Activated T-helper 17 cell treated with anti-CD3 and anti-CD28 coated beads, Interleukin-2, amount 50 U/mL, for 72 hours (primary cell): ENCODE results near the gene MICU1. TPM values are rescaled to one million over a fixed set of nuclear protein-coding genes. Genes with fewer than 3 reads are reported as not detected.

Experiments used
- ATAC-seq: fragments of 150-1000 bp; cut with Tn5 transposase; replicated peaks from 2 replicates; pipeline ENCODE4 v1.10.0; 2021; ENCODE audit warnings: mild to moderate bottlenecking, moderate library complexity
- H3K27ac Mint-ChIP-seq: one replicate; pipeline ENCODE4 v1.8.0; 2022; ENCODE audit warnings: mixed read lengths
- H3K27me3 Mint-ChIP-seq: one replicate; pipeline ENCODE4 v1.8.0; 2022; ENCODE audit warnings: mixed read lengths
- H3K36me3 Mint-ChIP-seq: one replicate; pipeline ENCODE4 v1.8.0; 2022; ENCODE audit warnings: low read depth, mild to moderate bottlenecking, mixed read lengths
- H3K4me1 Mint-ChIP-seq: one replicate; pipeline ENCODE4 v1.8.0; 2022; ENCODE audit warnings: mixed read lengths
- H3K4me3 Mint-ChIP-seq: one replicate; pipeline ENCODE4 v1.8.0; 2022; ENCODE audit warnings: mild to moderate bottlenecking, mixed read lengths
- H3K9me3 Mint-ChIP-seq: one replicate; pipeline ENCODE4 v1.8.0; 2022; ENCODE audit warnings: mixed read lengths
- total RNA-seq, 2 donors: library from RNA; stranded (reverse); gene quantifications; one replicate each; pipeline ENCODE4 v1.2.3, GENCODE V29; 2022

Gene MICU1
- total RNA-seq, 2 donors from 2014 or later, result 31.4 to 36.6 TPM

GRCh38 chr10:72515455-72515854 lies 110.4 kb downstream of the MICU1 start:
- no peaks in the 10 kb centered on the region for H3K27me3 Mint-ChIP-seq
- H3K4me1 Mint-ChIP-seq, result no peaks in the 10 kb centered on the region
- H3K4me3 Mint-ChIP-seq, result no peak overlapping the region
- H3K36me3 Mint-ChIP-seq, result peaks cover 4% of the 10 kb centered on the region
- no peak overlapping the region for H3K27ac Mint-ChIP-seq
- H3K9me3 Mint-ChIP-seq, result peaks cover 3% of the 10 kb centered on the region
- no peak for ATAC-seq

GRCh38 chr10:72513910-72514309 lies 112.0 kb downstream of the MICU1 start:
- Mint-ChIP-seq H3K27ac (no peak overlapping the region), H3K27me3 (no peaks in the 10 kb centered on the region), H3K36me3 (peaks cover 4% of the 10 kb centered on the region), H3K9me3 (peaks cover 3% of the 10 kb centered on the region), H3K4me3 (no peak overlapping the region), H3K4me1 (no peaks in the 10 kb centered on the region)
- ATAC-seq, result no peak

- ATAC-seq, result no peak
- H3K4me1 Mint-ChIP-seq, result no peaks in the 10 kb centered on the region
- H3K27ac Mint-ChIP-seq, result no peak overlapping the region
- peaks cover 12% of the 10 kb centered on the region for H3K36me3 Mint-ChIP-seq
- peaks cover 3% of the 10 kb centered on the region for H3K9me3 Mint-ChIP-seq
- H3K4me3 Mint-ChIP-seq, result no peak overlapping the region
- H3K27me3 Mint-ChIP-seq, result no peaks in the 10 kb centered on the region
Measured at GRCh38 chr10:72511459-72511858, 114.4 kb downstream of the MICU1 start.

GRCh38 chr10:72509941-72510340 lies 115.9 kb downstream of the MICU1 start:
- ATAC-seq, result no peak
- H3K36me3 Mint-ChIP-seq, result peaks cover 25% of the 10 kb centered on the region
- H3K4me1 Mint-ChIP-seq, result no peaks in the 10 kb centered on the region
- H3K27me3 Mint-ChIP-seq, result no peaks in the 10 kb centered on the region
- H3K27ac Mint-ChIP-seq, result no peak overlapping the region
- H3K9me3 Mint-ChIP-seq, result peaks cover 3% of the 10 kb centered on the region
- H3K4me3 Mint-ChIP-seq, result no peak overlapping the region

- ATAC-seq, result peak; percentile 66
- Mint-ChIP-seq H3K36me3 (peaks cover 25% of the 10 kb centered on the region), H3K4me3 (no peak overlapping the region), H3K9me3 (peaks cover 3% of the 10 kb centered on the region), H3K27ac (no peak overlapping the region), H3K27me3 (no peaks in the 10 kb centered on the region), H3K4me1 (no peaks in the 10 kb centered on the region)
Measured at GRCh38 chr10:72509206-72509799, 116.6 kb downstream of the MICU1 start.

GRCh38 chr10:72508033-72508432 lies 117.8 kb downstream of the MICU1 start:
- Mint-ChIP-seq H3K27ac (no peak overlapping the region), H3K36me3 (peaks cover 25% of the 10 kb centered on the region), H3K27me3 (no peaks in the 10 kb centered on the region), H3K9me3 (peaks cover under 1% of the 10 kb centered on the region), H3K4me1 (no peaks in the 10 kb centered on the region), H3K4me3 (no peak overlapping the region)
- no peak for ATAC-seq

- H3K9me3 Mint-ChIP-seq, result no peaks in the 10 kb centered on the region
- no peaks in the 10 kb centered on the region for H3K4me1 Mint-ChIP-seq
- no peak overlapping the region for H3K27ac Mint-ChIP-seq
- H3K4me3 Mint-ChIP-seq, result no peak overlapping the region
- H3K27me3 Mint-ChIP-seq, result no peaks in the 10 kb centered on the region
- ATAC-seq, result no peak
- peaks cover 25% of the 10 kb centered on the region for H3K36me3 Mint-ChIP-seq
Measured at GRCh38 chr10:72506474-72506873, 119.4 kb downstream of the MICU1 start.

- Mint-ChIP-seq H3K4me1 (no peaks in the 10 kb centered on the region), H3K4me3 (no peak overlapping the region), H3K9me3 (no peaks in the 10 kb centered on the region), H3K27me3 (no peaks in the 10 kb centered on the region), H3K27ac (no peak overlapping the region), H3K36me3 (peaks cover 25% of the 10 kb centered on the region)
- no peak for ATAC-seq
Measured at GRCh38 chr10:72505435-72505834, 120.4 kb downstream of the MICU1 start.

GRCh38 chr10:72503694-72504438 lies 122.0 kb downstream of the MICU1 start:
- Mint-ChIP-seq H3K36me3 (peaks cover 25% of the 10 kb centered on the region), H3K4me1 (no peaks in the 10 kb centered on the region), H3K9me3 (no peaks in the 10 kb centered on the region), H3K27ac (no peak overlapping the region), H3K27me3 (no peaks in the 10 kb centered on the region), H3K4me3 (no peak overlapping the region)
- ATAC-seq, result no peak

- no peaks in the 10 kb centered on the region for H3K4me1 Mint-ChIP-seq
- H3K4me3 Mint-ChIP-seq, result no peak overlapping the region
- peaks cover 25% of the 10 kb centered on the region for H3K36me3 Mint-ChIP-seq
- H3K27me3 Mint-ChIP-seq, result no peaks in the 10 kb centered on the region
- ATAC-seq, result no peak
- H3K9me3 Mint-ChIP-seq, result no peaks in the 10 kb centered on the region
- no peak overlapping the region for H3K27ac Mint-ChIP-seq
Measured at GRCh38 chr10:72503241-72503640, 122.6 kb downstream of the MICU1 start.

GRCh38 chr10:72502581-72502980 lies 123.3 kb downstream of the MICU1 start:
- H3K9me3 Mint-ChIP-seq, result no peaks in the 10 kb centered on the region
- no peak overlapping the region for H3K27ac Mint-ChIP-seq
- H3K4me3 Mint-ChIP-seq, result no peak overlapping the region
- no peak for ATAC-seq
- H3K4me1 Mint-ChIP-seq, result no peaks in the 10 kb centered on the region
- H3K36me3 Mint-ChIP-seq, result peaks cover 24% of the 10 kb centered on the region
- no peaks in the 10 kb centered on the region for H3K27me3 Mint-ChIP-seq

- H3K27me3 Mint-ChIP-seq, result no peaks in the 10 kb centered on the region
- no peaks in the 10 kb centered on the region for H3K4me1 Mint-ChIP-seq
- no peaks in the 10 kb centered on the region for H3K36me3 Mint-ChIP-seq
- no peak overlapping the region for H3K27ac Mint-ChIP-seq
- ATAC-seq, result no peak
- H3K4me3 Mint-ChIP-seq, result no peak overlapping the region
- H3K9me3 Mint-ChIP-seq, result no peaks in the 10 kb centered on the region
Measured at GRCh38 chr10:72499701-72500100, 126.2 kb downstream of the MICU1 start.

- Mint-ChIP-seq H3K27ac (no peak overlapping the region), H3K4me1 (no peaks in the 10 kb centered on the region), H3K27me3 (no peaks in the 10 kb centered on the region), H3K9me3 (no peaks in the 10 kb centered on the region), H3K36me3 (no peaks in the 10 kb centered on the region), H3K4me3 (no peak overlapping the region)
- ATAC-seq, result no peak
Measured at GRCh38 chr10:72490951-72491350, 134.9 kb downstream of the MICU1 start.

- Mint-ChIP-seq H3K27ac (no peak overlapping the region), H3K4me3 (no peak overlapping the region), H3K9me3 (no peaks in the 10 kb centered on the region), H3K27me3 (no peaks in the 10 kb centered on the region), H3K4me1 (no peaks in the 10 kb centered on the region), H3K36me3 (no peaks in the 10 kb centered on the region)
- no peak for ATAC-seq
Measured at GRCh38 chr10:72487521-72487920, 138.4 kb downstream of the MICU1 start.

GRCh38 chr10:72487116-72487515 lies 138.8 kb downstream of the MICU1 start:
- ATAC-seq, result no peak
- Mint-ChIP-seq H3K4me3 (no peak overlapping the region), H3K9me3 (no peaks in the 10 kb centered on the region), H3K4me1 (no peaks in the 10 kb centered on the region), H3K27me3 (no peaks in the 10 kb centered on the region), H3K27ac (no peak overlapping the region), H3K36me3 (no peaks in the 10 kb centered on the region)
